ENCODE measurements around the gene CATSPER4.

CATSPER4 gene

DNA sequence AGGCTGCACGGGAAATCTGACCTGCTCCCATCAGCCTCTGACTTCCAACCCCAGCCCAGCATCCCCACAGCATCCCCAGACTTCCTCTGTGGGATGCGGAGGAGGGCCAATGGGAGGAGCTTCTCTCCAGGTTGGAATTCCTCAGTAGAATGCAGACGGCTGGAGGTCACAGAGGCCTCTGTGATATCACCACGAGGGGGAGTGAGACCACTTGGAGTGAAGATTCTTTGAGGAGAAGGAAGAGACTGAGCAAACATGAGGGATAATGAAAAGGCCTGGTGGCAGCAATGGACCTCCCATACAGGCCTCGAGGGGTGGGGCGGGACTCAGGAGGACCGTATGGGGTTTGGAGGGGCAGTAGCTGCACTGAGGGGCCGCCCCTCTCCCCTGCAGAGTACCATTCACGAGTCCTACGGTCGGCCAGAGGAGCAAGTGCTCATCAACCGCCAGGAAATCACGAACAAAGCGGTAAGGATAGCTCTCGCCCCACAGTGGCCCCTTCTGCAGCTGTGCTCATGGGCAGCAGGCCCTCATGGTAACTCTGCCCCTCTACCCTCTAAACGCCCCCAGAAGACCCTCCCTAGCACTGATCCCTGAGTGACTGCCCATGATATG, at the start of gene CATSPER4:
Gene CATSPER4 (plus strand): TSS at position 230 of the 615 bp plus-strand sequence. CDS start 26 bp downstream, at position 256.
- DNase-seq = peak; percentile 53

DNA sequence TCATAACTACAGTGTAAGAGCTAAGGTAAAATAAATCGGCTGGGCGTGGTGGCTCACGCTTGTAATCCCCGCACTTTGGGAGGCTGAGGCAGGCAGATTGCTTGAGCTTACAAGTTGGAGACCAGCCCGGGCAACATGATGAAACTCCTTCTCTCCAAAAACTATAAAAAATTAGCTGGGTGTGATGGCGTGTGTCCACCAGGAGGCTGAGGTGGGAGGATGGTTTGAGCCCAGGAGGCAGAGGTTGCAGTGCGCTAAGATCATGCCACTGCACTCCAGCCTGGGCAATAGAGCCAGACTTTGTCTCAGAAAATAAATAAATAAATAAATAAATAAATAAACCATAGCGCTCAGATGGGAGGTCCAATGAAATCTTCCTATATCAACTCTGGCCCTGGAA, 48.2 kb upstream of the CATSPER4 start:
- no peak for DNase-seq

DNA sequence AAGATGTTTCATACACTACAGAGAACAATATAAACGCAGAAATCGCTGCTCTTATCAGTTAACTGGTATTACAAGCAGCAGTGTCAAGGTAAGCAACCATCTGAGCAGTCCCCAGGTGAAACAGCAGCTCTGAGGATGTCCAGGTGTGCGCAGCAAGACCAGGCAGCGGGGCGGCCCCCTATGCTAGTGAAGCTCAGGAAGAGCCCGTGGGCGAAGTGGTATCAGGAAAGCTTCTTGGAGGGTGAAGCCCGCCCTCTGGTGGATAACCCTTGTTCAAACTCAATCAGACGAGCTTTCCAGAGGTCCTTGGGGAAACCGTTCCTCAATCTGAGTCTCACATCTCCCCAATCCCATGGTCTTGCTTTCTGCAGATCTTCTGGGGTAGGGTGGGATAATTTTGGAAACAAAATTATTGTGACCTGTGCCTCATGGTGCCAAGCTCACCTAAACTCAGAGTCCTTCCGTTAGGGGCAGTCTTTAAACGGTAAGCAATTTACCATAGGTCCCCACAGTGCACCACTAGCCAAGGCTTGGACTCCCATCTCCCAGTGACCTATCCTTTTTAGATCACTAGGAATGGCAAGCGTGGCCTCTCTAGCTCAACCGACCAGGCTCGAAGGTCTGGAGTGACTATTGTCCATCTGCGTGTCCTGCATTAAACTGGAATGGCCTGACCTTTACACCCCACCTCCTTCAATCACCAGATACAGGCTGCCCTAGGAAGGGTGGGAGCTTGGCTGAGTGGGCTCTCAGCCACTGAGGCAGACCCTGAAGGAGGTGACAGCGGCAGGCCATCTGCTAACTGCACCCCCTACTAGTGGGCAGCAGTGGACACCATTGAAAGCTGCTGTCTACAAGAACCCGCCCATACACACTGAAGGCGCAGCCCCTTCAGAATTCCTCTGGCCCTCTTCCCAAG, 45.1 kb upstream of the CATSPER4 start:
- DNase-seq = peak; percentile 82

DNA sequence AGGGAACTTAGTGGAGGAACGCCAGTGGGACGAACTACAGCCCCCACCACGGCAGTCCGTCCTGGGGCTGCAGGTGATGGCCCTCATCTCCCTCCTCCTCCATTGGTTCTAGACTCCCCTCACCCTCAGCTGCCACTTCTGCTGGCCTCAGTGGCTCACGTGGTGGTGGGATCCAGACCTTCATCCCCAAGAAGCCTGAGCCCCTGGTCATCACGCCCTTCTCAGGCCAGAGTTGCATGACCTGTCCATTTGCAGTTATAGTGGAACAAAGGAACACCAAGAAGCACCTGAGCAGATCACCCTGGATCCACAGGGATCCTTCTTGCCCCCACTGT, 44.5 kb upstream of the CATSPER4 start:
- DNase-seq = no peak

DNA sequence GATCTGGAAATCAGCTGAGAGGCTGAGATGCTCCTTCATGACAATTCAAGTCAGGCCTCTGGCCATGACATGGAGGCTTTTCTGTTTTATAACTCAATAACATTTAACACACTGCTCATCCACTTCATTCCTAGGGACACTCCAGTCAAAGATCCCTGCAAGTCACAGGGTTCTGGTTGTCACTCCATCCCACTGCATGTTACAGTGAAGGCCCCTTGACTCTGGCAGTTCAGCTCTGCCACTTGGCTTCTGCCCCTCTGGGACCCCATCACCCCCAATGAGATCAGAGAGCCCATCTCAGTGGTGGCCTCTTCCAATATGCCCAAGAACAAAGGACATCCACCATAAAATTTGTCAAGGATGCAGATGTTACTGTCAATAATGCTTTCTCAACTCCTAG, 41.5 kb upstream of the CATSPER4 start:
- no peak for DNase-seq

DNA sequence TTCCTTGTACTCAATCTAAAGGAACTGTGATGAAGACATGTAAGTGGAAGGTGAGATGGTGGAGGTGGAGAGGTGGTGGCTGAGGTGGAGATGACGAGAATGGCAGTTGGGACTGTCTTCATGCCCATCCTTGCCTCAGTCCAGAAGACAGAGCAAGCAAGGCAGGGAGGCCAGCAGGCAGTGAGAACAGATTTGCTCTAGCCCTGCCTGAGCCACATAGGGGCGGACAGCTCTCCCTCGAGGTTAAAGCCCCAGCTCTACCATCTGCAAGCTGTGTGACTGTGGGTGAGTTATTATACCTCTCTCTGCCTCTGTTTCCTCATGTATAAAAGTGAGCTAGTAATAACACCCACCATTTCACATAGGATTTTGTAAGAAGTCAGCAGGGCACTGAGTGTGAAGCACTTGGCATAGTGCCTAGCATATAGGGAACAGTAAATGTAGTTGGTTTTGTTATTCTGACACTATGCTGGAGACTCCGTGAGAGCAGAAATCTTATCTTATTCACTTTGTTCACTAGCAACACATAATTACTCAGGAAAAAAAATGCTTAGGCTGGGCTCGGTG, 36.4 kb upstream of the CATSPER4 start:
- no peak for DNase-seq

DNA sequence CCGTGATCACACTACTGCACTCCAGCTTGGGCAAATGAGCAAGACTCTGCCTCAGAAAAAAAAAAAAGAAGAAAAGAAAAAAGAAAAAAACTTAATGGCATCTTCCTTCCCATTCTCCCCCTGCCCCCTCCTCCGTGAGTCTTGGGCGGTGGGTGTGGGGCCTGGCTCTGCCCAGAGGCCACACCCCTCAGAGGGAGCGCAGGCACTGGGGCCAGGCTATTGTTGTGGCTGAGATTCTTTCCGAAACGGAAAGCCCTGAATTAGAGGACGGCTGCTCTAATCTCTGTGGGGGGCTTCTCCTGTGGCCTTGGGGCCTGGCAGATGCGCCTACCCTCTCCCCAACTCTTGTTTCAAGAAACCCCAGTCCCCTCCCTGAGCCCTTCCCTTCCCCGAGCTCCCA, 35.7 kb upstream of the CATSPER4 start:
- DNase-seq = peak; percentile 62

DNA sequence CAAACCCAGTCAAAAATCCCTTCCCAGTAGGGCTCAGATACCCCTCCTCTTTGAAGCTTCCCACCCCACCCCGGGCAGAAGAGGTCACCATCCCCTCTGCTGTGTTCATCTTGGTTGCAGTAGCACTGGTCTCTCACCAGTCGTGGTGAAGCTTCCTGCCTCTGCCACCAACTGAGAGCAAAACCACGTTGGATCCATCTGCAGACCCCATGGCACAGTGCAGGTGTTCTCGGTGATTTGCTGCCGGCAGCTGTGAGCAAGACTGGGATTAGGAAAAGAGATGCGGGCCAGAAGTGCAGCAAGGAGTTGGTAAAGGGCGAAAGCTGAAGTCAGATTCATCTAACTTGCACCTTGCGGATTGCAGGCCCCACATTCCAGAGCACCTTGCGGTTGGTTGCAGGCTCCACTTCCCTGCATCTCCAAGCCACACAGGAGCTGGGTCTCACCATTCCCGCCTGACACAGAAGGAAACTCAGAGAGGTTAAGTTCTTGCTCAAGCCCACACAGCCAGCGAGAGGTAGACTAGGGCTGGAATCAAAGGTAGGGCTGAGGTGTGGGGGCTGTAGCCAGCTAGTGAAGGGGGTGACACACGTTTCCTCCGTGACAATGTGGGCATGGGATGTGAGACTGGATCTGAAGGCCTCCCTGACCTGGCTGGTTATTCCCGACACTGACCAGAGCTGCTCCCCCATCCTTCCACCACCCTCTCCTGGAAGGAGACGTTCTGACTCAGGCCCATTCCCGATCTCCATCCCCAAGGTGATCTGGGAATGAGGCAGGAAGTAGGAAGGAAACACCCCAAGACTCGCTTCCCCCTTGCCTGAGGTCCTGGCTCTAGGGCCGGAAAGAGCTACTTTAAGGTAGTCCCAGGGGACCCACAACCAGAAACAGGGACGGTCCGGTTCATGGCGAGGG, 34.8 kb upstream of the CATSPER4 start:
- DNase-seq = no peak

DNA sequence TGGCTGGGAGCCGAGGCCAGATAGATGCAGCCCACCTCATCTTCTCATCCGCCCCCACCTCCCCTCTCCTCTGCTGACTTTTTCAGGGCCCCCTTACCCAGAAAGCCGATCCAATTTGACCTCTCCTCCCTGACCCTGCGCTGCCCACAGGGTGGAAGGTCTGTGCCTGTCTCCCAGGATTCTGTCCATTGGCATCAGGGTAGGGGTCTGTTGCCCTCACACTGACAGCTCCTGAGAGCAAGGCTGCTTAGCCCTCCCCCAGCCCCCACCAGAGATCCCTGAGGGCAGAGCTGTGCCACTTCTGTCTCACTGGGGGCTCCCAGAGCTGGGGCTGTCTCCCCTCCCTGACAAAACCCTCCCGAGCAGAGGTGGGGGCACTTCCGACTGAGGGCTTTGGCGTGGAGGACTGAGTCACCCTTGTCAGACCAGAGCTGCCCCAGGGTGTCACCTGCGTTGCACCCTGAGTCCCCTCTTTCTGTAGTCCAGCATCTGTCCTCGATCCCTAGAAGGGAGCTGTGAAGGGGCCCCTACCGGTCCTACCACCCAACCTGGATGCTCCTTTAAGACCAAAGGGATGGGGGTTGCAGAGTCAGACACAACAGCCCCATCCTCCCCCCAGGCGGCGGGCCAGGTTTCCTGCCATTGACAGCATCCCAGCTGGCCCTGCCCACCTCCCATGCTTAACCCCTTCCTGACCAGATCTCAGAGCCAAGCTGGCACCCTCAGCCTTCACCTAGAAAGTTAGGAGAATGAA, 33.9 kb upstream of the CATSPER4 start:
- peak; percentile 56 for DNase-seq

DNA sequence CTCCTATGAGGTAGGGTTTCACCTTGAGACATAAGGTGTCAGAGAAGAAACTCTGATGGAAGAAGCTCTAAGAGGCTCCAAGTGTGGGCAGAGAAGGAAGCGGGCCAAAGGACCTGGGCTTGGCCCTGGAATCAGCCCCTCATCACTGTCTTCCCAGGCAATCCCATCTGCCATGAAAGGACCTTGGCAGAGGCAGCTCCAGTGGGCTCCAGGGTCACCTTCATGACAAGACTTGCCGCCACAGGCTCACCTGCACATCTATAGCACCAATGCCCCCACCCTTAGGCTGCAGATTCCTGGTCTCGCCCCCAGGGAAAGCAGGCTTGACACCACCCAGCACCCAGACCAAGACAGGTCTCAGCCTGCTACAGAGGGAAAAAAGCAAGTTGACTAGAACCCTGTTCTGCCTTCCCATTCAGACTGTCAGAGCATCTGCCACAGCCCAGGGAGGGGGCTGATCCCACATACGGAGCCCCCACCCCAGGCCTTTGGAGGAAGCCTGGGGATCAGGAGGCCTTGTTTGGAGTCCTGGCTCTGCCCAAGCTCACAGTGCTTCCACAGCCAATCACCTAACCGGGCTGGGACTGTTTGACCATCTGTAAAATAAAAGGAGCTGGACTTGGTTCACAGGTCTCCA, 32.0 kb upstream of the CATSPER4 start:
- no peak for DNase-seq

DNA sequence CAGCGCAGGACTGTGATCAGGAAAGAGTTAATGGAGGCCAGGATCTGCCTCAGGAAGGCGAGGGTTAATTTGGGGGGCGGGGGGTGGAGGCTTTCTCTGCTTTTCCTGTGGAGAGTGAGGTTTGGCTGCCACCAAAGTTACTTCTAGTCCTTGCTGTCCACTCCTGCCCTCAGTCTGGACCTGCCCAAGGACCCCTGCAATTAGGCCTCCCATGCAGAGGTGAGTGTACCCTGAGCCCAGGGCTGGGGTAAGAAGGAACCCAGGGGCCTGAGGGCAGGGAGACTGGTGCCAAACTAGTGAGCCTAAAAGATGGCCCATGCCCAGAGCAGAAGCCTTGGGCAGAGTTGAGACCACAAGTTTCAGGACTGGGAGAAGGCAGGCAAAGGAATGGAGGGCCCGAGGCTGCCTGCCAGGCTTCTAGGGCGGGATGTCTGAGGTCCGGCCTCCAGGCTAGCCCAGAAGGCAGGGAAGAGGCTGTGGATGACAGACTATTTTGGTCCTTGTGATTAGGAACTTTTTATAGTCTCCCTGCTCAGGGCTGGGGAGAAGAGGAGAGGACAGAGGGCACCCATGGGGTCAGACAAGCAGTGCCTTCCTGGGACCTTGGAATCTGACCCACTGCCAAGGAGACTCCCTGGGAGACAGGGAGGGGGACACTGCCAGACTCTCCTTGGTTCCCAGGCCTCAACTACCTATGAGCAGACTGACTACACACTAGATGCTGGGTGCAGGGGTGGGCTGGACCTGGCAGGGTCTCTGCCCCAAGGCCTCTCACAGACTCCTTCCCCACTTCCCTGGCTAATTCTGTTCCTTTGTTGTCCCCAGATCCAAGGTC, 31.3 kb upstream of the CATSPER4 start, which contains the start of gene FAM110D:
Gene FAM110D (plus strand): TSS at position 172 of the 835 bp plus-strand sequence. CDS start 2,213 bp downstream, outside the sequence.
- DNase-seq = no peak

DNA sequence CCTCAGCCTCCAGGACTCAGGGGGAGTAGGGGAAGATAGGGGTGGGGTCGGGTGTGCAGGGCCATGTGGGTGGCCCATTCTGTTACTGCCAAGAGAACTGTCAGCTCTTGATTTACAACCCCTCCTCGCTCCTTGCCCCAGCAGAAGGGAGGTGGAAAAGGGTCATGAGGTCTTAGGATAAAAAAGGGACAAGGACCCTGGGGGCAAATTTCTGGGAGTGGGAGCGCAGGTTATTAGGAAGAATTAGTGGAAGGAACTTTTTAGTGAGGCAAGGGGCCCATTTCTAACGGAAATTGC, 30.7 kb upstream of the CATSPER4 start:
- no peak for DNase-seq

DNA sequence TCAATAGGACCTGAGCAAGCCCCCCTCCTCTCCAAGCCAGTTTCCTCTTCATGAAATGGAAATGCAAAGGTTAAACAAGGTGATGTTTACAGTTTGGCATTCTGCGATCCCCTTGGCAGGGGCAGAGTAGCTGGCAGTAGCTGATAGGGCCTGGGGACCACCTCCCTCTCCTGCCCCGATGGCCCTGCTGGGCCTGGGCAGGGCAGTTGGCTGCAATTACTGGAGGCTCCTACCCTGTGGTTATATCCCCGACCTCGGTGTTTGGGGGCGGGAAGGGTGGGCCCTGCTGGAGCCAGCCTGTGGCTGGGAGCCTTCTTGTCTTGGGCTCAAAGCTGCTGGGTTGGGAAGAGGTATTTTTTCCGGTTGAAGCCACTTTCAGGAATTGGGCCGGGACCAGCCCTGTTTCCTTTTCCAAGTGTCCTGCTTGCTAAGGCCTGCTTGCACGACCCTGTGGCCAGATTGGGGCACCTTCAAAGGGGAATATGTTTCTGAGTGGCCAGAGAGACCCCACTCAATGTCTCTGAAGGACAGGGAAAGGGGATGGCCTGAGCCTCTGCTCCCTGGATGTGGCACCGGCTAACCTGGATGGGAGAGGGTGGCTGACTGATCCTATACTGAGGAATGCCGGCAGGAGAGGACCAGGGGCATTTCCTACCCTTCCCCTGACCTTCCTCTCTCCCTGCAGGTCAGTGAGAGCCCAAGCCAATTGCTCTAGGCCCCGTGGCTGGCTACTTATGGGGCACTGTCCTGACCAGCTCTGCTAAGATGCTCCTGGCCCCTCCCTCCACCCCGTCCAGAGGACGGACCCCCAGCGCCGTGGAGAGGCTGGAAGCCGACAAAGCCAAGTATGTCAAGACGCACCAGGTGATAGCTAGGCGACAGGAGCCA, 29.6 kb upstream of the CATSPER4 start:
- no peak for DNase-seq

DNA sequence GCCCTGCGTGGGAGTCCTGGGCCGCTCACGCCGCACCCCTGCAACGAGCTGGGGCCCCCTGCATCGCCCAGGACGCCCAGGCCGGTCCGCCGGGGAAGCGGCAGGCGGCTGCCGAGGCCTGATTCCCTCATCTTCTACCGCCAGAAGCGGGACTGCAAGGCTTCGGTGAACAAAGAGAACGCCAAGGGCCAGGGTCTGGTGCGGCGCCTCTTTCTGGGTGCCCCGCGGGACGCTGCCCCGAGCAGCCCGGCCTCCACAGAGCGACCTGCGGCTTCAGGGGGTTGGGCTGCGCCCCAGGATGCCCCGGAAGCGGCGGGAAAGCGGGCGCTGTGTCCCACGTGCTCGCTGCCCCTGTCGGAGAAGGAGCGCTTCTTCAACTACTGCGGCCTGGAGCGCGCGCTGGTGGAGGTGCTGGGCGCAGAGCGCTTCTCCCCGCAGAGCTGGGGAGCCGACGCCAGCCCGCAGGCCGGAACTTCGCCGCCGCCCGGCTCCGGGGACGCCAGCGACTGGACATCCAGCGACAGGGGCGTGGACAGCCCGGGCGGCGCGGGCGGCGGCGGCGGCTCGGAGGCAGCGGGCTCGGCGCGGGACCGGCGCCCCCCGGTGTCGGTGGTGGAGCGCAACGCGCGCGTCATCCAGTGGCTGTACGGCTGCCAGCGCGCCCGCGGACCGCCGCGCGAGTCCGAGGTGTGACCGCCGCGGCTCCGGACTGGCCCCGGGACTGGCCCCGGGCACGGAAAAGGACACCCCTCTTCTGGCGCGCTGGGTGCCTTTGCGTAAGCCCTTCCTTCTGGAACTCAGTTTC, 28.8 kb upstream of the CATSPER4 start:
- DNase-seq = peak; percentile 91

DNA sequence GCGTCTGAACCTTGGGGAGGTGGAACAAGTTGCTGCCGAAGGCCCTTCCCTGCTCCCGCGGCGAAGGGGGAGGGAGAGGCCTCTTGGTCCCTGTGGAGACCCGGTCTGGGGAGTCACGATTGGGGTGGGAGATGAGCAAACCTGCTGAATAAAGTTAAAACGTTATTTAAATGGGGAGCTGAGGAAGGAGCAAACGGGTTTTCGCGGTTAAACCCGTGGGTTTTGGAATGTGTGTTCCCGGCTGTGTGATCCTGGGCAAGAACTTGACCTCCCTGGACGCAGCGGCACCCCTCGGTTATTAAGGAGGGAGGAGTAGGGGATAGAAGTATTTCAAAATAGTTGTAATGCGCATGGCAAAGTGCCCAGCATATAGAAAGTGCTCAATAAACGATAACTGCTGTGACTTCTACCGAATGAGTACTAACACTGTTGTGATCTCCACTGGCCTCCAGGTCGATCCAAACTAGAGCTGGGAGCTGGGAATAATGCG, 28.1 kb upstream of the CATSPER4 start:
- no peak for DNase-seq

DNA sequence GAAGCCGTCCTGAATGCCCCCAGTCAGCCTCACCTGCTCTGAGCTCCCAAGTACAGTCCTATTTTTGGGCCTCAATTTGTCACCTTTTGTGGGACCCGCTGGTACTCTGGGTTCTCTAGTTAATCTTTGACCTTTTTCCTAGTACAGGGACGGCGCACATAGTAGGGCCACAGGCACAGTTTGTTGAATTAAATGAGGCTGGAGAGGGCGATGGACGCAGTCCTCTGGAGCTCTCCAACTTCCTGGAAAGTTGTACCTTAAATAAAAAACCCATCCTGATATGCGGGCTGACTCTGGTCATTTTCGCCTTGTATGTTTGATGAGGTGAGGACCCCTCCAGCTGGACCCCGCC, 26.7 kb upstream of the CATSPER4 start:
- no peak for DNase-seq

DNA sequence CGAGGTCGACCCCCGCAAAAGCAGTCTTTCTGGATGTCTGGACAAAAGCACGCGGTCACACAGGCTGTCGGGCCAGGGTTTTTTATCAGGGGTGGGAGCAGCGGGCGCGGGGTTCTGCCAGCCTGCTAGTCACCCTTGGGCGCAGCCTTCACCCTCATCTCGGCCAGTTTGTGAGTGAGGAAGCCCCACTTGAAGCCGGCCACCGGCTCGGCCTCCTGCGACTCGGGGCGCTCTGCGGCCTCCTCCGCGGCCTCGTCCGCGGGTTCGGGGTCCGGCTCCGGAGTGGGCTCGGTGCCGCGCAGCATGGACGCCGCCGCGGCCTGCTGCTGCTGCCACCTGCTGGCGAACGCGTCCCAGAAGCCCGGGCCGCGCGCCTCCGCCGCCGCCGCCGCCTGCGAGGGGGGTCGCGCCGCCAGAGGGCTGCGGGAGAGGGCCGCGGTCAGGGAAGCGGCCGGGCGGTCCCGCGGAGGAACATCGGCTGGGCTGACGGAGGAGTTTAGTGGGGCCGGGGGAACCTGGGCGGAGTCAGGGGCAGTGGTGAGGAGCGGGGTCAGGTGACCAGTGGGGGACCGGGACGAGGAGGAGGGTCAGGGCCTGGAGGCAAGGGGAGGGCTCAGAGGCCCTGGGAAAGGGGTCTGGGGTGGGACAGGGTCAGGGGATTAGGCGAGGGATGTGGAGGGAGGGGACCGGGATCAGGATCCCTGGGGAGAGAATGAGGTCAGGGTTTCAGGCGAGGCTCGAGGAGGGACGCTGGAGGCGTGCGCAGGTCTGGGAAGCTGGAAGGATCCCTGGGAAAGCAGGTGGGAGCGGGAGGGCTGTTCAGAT, 26.2 kb upstream of the CATSPER4 start:
- DNase-seq = peak; percentile 81

Measured in retina (tissue), 1 donor.